Ramos (cell line): ENCODE measurements around the gene GGT6.

Source experiments
- in situ Hi-C: fragments of 300-500 bp; cut with MboI; formaldehyde crosslinking; loops from one replicate; pipeline ENCODE4 v1.14.3; 2022; ENCODE audit warnings: low sequenced_read_pairs; ENCODE audit not compliant: unreplicated experiment

GGT6 gene

DNA sequence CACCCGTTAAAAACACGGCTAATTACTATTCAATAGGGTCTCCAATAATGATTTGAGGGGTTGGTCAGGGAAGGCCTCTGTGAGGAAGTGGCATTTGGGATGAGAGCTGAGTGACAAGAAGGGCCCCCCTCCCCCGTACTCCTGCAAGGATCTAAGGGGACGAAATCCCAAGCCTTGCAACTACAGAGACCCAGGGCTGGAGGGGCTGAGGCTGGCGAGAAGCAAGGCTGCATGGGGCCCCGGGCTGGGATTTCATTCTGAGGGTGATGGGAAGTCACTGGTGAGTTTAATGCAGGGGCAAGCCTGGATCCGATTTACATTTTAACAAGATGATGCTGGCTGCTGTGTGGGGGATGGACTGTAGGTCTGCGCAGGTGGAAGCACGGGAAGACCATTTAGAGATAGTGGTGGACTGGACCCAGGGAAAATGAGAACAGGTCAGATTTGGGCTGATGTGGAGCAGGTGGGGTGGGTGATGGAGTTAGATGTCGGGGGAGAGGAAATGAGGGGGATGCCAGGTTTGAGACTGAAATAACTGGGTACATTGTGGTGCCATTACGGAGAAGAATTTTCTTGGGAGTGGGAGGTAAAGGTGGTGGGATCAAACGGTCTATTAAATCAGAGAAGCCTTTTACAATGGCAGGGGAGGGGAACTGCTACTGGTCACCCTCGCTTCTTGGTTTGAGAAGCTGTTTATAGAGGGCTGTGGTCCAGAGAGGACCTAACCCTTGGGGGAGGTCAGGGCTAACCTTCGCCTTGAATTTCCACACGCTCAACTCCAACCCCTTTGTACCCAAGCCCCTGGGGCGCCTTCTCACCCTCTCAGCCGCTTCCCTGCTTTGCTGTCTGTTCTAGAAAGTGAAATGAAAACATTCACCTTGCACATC is 4.3 kb downstream of the GGT6 start:
- in situ Hi-C loops: no loop called here

DNA sequence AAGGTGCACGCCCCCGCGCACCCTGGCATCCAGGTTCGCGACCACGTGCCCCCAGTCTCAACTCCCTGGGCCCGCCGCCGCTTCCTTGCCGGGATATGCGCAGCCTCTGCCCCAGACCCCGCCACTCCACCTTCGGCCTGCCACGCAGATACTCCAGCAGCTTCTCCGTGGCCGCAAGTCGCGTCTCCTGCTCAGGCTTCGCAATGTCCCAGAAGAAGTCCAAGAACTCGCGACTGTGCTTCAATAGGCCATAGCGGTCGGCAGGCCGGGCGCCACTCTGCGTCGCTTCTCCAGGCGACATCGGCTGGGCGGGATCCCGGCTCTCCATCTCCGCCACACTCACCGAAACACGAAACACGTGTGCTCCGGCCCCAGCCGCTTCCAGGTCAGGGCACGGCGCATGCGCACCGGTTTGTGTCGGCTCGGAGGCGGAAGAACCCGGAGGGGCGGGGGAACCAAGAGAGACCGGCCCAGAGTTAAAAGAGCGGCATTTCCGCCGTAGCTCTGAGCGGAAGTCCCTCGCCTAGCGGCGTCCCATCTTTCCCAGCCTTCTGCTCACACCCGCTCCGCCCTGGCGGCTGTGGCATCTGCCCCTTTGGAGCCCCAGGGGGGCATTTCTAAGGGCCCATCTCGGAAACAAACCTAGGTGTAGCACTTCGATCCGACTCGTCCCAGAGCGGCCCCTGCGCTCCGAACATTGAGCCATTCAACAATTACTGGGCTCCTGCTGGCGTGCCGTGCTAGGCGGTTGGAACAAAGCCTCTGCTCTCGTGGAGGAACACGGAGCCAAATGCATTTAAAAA is 5.2 kb downstream of the GGT6 start, which contains the start of gene MYBBP1A:
Gene MYBBP1A (minus strand): TSS at position 388 of the 803 bp plus-strand sequence. CDS start 60 bp downstream, at position 328.
- in situ Hi-C loops: no loop called here

DNA sequence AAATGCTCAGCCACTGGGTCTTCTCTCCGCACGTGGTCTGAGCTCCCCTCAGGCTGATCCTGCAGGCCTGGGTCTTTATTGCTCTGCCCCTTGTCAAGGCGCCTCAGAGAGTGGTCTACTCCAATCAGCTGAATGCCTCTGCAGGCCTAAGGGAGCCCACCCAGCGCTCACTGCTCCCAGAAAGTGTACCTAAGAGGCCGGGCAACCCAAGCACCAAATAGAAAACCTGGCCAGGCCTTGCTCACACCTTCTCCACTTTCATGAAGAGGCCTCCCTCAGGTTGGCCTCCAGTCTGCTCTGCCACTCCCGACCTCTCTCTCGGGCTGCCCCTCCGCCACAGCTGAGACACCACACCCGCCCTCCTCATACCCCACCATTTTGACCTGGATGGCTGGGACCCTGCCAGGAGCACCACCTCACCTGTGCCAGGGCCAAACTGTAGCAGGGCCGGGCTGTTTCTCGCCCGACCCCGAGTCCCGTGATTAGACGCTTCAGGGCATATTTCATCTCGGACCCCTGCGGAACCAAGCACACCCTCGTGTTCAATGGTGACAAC is 5.9 kb downstream of the GGT6 start:
- in situ Hi-C loops: no loop called here

DNA sequence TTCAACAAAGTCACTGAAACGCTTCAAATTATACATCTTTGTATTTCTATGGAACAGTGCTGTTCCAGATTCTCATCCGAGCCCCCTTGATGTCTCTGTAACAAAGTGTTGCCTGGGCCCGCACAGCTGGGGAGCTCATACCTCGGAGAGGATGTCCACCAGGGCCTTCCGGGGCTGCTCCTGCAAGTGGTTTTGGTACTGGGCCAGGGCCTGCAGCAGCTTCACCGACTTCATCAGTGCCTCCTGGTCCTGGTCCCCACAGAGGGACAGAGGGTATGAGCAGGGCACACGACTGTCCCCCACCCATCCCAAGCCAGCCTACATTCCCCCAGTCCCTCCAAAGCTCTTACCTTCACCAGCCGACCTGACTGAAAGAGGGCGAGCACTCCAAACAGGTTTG is 6.7 kb downstream of the GGT6 start:
- in situ Hi-C loops: no loop called here

DNA sequence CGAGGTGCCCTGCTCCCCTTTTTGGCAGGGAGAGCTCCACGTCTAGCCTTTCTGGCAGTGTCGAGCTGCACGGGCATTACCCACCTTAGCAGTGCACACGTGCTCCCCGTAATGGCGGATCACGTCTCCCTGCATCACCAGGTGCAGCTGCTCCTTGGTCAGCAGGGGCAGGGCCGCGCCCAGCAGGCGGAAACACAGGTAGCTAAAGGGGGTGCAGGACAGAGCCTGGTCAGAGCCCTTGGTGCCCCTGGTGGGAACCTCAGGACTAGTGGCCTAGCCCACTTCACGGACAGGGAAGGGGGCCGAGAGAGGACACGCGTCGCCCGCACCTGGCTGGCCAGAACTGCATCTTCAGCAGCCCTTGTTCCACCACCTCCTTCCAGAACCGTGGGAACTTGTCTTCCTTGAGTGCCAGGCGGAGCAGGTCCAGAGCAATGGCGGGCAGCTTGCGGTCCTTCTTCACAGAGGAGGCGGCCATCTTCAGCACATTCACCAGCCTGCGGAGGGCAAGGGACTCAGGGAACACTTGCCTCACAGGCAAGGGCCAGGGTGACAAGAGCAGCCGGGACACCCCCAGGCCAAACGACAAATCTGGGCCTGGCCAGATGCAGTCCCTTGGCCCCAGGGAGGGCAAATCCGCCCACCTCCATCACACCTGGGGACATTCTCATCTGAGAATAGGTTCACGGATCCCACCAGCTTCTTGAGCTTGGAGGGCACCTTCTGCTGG is 8.4 kb downstream of the GGT6 start:
- in situ Hi-C loops: no loop called here

DNA sequence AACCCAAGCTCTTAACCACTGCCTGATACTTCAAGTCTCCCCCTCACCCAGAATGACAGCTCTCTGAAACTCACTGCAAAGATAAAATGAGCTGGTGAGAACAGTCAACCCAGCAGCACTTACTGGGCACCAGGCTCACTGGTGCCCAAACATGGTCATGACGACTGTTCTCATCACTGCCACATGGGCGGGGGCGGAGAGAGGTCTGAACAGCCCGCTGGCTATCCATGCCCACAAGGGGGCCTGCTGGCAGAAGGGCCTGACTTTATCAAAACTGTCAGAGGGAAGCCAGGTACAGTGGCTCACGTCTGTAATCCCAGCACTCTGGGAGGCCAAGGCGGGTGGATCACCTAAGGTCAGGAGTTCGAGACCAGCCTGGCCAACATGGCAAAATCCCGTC is 9.2 kb downstream of the GGT6 start:
- in situ Hi-C loops: no loop called here

DNA sequence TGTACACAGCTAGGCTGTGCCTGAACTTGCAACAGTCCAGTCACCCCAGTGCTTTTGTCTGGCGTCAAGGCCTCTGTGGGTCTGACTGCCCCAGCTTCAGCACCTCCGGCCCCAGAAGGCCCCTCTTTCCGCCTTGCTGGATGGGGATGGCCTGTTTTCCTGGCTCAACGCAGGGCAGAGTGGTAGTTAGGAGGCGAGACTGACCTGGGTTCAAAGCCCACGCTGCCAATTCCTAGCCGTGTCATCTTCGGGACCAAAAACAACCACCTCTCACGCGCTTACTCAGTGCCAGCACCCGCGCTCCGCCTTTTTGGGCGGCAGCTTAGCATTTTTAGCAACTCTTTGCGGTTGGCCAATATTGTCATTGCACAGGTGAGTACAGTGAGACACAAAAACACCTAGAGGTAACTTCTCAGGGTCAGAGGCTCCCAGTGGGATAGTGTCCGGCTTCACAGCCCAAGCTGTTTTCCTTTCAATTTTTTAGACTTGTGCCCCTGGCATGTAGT is 9.8 kb downstream of the GGT6 start:
- in situ Hi-C loops: no loop called here

DNA sequence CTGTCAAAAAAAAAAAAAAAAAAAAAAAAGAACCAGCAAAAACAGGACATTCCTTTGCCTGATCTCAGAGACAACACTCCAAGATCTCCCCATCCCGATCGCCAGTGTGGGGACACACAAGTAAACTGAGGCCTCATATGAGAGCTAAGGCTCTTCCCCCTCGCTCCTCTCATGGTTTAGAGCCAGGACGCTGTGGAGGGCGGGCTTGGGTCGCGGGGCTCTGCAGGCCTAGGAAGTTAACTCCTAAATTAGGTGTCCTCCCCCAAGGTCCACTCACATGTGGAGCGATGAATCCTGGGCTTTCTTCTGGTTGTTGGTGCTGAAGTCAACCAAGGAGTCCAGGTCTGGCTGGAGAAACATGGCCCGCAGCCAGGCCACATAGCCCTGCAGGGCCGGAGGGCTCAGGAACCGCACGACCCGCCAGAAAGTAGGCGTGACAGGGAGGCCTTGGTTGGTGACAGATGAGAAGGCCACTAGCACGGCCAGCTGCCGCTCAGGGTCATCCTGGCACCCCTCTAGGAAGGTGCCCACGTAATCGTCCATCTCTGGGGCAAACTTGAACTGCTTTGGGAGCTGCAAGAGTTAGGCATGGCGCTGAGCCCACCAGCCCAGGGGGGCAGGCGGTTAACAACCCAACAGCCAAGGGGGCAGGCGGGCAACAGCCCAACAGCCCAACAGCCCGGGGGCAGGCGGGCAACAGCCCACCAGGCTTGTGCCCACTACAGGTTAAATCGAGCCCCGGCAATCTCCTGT is 10.4 kb downstream of the GGT6 start:
- in situ Hi-C loops: no loop called here

DNA sequence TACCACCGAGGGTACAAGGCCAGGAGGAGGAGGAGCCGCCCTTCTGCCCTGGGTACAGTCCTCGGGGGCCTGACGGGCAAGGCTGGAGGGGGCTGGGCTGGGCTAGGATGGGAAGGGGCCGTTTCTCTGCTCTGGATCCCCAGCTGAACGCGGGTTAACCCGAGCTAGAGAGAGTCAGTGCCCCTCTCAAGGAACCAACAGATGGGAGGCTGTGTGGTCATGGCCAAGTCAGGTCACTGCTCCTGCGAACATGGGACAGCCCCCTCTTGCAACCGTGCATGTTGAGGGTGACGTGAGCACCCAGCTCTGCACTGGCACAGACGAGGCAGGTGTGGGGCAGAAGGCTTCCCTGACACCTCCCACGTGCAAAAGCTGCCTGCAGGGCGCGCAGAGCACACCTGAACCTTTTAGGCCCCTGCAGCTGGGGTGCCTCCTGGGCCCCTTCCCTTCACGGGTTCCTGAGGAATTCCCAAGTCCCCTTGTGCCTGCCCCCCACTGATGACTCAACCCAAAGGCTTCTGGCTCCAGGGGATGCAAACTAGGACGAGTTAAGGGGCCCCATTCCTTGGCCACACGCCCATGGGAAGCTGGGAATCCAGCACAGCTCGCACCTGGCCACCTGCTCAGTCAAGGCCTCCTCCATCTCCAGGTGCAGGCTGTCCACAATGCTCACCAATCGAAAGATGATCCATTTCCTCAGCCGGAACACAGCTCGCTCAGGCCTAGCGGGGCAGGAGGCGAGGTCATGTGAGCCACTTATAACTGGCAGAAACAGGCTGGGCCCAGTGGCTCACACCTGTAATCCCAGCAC is 11.5 kb downstream of the GGT6 start:
- in situ Hi-C loops: no loop called here

DNA sequence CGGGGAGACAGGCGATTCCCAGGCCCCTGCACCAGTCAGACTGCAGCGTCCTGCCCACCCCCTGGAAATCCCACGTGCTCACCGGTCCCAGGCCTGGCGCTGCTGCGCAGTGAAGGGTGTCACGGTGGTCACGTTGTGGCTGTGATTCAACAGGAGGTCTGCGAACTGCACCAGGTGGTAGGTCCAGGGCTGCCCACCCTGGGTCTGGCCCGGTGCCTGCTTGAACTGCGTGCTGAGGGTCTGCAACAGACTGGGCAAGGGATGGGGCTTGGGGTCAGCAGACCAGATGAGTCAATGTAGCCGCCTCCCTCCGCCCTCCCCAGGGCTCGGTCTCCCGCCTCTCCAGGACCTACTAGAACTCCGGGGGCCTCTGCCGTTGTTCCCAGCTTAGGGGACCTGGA is 12.3 kb downstream of the GGT6 start:
- in situ Hi-C loops: no loop called here

DNA sequence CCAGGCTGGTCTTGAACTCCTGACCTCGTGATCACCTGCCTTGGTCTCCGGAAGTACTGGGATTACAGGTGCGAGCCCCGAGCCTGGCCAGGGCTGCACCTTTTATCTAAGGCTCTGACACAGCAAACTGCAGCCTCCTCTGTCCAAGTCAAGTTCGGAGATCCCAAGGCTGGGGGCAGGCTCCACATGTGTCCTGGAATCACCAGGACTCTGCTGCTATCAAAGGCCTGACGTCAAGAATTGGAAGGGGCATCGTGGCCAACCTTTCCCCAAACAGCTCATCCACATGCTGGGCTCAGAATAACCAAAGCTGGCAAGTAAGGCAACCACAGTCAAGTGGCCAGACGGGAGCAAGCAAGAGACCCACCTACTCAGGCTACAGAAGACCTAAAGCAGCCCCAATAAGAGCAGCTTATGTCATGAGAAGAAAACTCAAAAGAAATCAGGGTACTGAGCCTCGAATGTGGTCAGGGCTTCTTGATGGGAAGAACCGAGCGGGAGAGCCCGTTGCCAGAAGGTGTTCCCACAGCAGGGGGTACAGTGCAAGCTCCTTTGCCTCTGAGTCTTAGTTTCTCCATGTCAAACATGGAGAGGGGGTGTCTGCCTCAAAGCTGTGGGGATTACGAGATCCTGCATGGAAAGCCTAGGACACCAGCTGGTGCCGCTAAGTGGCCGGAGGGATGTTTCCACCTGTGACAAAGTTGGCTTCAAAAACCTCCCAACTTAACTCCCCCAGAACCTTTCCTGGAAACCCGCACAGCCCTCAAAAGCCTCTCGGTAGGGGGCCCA is 13.1 kb downstream of the GGT6 start:
- in situ Hi-C loops: no loop called here

DNA sequence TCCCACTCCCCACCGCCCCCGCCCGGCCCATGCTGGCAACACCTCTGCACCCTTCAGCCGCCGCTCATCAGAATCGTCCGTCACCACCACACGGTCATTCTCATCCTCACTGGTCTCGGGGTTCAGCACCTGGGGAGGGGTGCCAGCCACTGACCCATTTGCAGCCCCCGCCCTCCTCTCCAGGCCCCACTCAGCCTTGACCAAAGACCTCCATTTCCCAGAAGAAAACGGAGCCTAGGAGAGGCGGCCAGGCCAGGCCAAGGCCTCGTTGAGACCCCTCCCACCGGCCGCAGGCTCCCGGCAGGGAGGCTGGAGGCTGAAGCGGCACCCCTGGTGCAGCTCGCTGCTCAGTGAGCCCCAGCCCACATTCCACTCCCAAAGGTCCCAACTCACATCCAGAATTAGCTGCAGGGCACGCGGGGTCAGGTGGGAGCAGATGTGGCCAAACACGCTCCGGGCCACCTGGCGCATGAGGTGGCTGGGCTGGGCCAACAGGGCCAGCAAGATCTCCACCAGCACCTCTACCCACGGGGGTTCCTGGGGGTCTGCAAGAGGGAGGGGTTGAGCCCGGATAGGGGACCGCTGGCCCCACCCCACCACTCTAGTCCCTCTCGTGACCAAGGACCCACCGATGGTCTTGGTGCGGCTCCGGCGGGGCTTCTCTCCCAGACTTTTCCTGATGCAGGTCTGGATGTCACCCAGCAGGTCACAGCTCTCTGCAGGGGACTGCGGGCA is 15.0 kb downstream of the GGT6 start:
- in situ Hi-C loops: no loop called here

DNA sequence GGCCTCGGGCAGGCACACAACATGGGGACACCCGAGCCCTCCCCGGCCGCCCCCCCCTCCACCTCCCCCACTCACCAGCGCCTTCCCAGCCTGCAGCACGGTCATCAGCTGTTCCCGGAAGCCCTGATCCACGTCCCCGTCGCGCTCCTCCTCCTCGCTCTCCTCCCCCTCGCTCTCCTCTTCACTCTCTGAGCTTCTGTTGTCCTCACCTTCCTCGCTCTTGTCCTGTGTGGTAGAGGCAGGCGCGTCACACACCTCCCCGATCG is 15.5 kb downstream of the GGT6 start:
- in situ Hi-C loops: no loop called here

DNA sequence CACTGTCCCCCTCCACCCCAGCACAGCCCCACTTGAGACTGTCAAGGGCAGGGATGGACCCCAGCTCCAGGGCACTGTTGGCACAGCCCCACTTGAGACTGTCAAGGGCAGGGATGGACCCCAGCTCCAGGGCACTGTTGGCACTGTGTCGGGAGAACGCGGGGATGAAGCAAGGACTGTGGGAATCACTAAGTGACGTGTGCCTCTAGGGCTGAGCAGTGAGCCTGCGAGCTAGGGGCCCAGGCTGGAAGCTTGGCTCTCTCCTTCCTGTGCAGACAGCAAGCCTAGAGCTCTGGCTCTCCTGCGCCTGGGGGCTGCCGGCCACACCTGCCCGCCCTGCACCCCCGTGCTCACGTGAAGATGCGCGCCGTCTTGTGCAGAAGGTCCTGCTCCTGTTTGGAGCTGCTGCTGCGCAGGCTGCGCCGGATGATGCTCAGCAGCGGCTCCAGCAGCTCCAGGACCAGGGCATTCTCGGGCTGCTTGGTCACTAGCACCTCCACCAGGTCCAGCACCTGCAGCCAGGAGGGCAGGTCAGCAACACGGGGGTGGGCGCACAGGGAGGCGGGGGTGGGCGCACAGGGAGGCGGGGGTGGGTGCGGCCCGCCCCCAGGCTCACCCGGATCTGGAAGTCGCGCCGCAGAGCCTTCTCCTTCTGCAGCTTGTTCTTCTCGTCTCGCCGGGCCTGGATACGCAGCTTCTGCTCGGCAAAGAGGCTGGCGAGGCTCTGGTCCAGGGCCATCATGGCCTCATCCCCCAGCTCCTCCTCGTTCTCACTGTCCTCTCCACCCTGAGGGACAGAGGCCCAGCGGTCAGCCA is 16.0 kb downstream of the GGT6 start:
- in situ Hi-C loops: no loop called here

DNA sequence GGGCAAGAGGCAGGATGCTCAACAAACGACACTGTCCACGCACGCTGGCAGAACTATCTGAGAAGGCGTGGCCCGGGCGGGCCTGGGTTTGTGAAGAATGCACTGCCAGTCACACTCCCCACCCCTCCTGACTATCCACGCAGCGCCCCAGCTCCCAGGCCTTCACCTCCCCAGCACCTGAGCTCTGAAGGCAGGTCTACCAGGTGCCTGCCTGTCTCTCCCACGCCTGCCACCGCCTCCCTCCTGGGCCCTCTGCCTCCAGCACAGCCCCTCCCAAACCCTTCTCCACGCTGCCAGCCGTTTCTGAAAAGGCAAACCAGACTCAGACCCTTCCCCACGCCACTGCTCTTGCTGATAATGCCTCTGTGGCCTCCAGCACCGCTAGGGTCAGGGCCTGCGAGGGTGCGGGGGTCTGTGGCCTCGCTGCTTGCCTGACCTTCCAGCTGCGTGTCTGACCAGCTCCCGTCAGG is 16.8 kb downstream of the GGT6 start:
- in situ Hi-C loops: no loop called here

DNA sequence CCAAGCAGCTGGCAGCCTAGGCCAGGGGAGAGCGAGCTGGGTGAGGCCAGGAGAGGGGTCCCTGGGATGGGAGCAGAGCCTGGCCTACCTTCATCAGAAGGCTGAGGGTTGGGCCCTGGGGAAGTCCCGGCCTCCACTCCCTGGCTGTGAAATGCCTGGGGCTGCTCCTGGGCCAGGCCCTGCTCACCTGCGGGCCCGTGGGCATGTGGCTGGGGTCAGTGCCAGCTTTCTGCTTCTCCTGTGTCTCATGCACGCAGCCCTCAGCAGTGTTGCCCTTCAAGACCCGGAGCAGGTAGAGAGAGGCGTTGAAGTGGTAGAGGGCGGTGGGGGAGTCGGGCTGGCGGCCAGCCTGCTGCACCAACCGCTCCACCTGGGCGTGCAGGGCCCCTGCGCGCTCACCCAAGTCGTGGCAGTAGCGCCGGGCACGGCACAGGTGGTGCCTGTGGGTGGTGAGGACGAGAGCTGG is 17.6 kb downstream of the GGT6 start:
- in situ Hi-C loops: no loop called here
